Tibial nerve (tissue), 4 donors: Measurements from ENCODE around the gene SIK2. TPM values are rescaled to one million over a fixed set of nuclear protein-coding genes. Genes with fewer than 3 reads are reported as not detected.

Source experiments
- DNase-seq, 2 donors: peaks; one replicate each; pipeline ENCODE4 v3.0.0-alpha.2; 2019; ENCODE audit warnings: low spot score in 2 of 2
- H3K27ac ChIP-seq, 4 donors: fragments of 200-600 bp; sonication (generic) in 3 of 4; one replicate each; pipeline ENCODE4 v1.5.1; 2017 to 2019; ENCODE audit warnings: mild to moderate bottlenecking in 1 of 4
- H3K27me3 ChIP-seq, 2 donors: fragments of 200-600 bp; sonication (generic) in 1 of 2; one replicate each; pipeline versions ENCODE4 v1.5.1 to v1.6.0; 2017 to 2019
- H3K36me3 ChIP-seq, 3 donors: fragments of 200-600 bp; sonication (generic); one replicate each; pipeline ENCODE4 v1.5.1; 2018 to 2019
- H3K4me1 ChIP-seq, 4 donors: fragments of 200-600 bp; sonication (generic) in 3 of 4; one replicate each; pipeline ENCODE4 v1.5.1; 2017 to 2019
- H3K4me3 ChIP-seq, 4 donors: fragments of 200-600 bp; sonication (generic) in 3 of 4; one replicate each; pipeline ENCODE4 v1.5.1; 2017 to 2019; ENCODE audit warnings: mild to moderate bottlenecking in 1 of 4, moderate library complexity in 1 of 4
- H3K9me3 ChIP-seq, 4 donors: fragments of 200-600 bp; sonication (generic) in 3 of 4; one replicate each; pipeline ENCODE4 v1.5.1; 2017 to 2019
- CTCF ChIP-seq, 5 experiments: fragments of 200-600 bp in 3 of 5; fragments of 450-650 bp in 2 of 5; sonication (generic) in 3 of 5; IDR thresholded peaks; one replicate each; pipeline ENCODE4 v1.5.1; 2016 to 2019; ENCODE audit warnings: antibody characterized with exemption in 5 of 5, mild to moderate bottlenecking in 3 of 5, moderate library complexity in 2 of 5
- EP300 ChIP-seq, 2 donors: sonication (generic); formaldehyde crosslinking; IDR thresholded peaks; one replicate each; pipeline ENCODE4 v1.6.1; 2017; ENCODE audit warnings: antibody characterized with exemption in 2 of 2, mild to moderate bottlenecking in 1 of 2
- POLR2A ChIP-seq, 2 donors: fragments of 450-650 bp; IDR thresholded peaks; one replicate each; pipeline ENCODE4 v1.6.1; 2017; ENCODE audit warnings: antibody characterized with exemption in 2 of 2, mild to moderate bottlenecking in 2 of 2, moderate library complexity in 2 of 2
- WGBS, 2 donors: methylation state at CpG; one replicate each; pipeline ENCODE4 v1.1.5; 2018; 5-methylcytosine and 5-hydroxymethylcytosine counted together
- total RNA-seq, 4 donors: library from RNA; depleted of rRNA; stranded (reverse); fragments of >200 nt; gene quantifications; one replicate each; pipeline ENCODE4 v1.1.0, GENCODE V29; 2016

SIK2 gene
- total RNA-seq, 4 donors from 2014 or later, result 19.7 to 27.6 (median 24.1) TPM

DNA sequence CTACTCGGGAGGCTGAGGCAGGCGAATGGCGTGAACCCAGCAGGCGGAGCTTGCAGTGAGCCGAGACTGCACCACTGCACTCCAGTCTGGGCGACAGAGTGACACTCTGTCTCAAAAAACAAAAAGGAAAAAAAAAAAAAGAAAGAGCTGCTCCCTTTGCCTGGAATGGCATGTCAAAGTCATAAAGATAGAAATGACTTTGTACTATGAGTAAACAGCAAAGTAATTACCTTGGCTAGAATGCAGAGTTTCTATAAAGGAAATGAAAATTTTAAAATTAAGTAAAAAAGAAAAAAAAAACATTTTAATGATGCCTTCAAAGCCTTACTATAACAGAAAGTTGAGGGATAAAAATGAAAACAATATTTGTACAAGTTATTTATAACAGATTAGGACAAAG is 153.8 kb downstream of the SIK2 start:
- no peak overlapping the region for H3K27ac ChIP-seq
- WGBS, 2 donors, result 95% methylated on average over 6 of the region's 6 CpGs
- H3K9me3 ChIP-seq, result no peaks in the 10 kb centered on the region
- H3K36me3 ChIP-seq, result peaks cover 3 to 98% (median 20%) of the 10 kb centered on the region in 3 donors
- no peaks in the 10 kb centered on the region for H3K4me1 ChIP-seq
- H3K4me3 ChIP-seq, result no peak overlapping the region
- TF ChIP-seq CTCF (IDR thresholded peaks at IDR 0.05) (no peak), EP300 (IDR thresholded peaks at IDR 0.05) (no peak), POLR2A (IDR thresholded peaks at IDR 0.05) (no peak)
- H3K27me3 ChIP-seq, result no peaks in the 10 kb centered on the region
- DNase-seq, result no peak

DNA sequence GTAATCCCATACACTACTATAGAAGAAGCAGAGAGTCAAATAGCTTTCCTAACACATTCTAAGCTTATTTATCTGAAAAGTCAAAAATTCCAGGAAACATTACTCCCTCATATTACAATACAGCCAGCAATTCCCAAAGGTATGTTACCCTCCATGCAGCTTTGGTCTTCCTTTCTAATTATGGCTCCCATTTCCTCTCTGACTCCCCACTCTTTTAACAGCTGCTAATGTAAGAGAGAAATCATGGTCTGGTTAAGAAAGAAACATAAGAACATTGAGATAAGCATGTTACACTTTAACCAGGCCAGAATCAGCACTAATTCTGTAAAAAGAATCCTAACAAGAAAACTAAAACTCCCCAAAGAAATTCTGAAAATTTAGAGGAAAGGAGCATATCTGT is 157.1 kb downstream of the SIK2 start:
- TF ChIP-seq CTCF (IDR thresholded peaks at IDR 0.05) (no peak), POLR2A (IDR thresholded peaks at IDR 0.05) (no peak), EP300 (IDR thresholded peaks at IDR 0.05) (no peak)
- H3K27ac ChIP-seq, result peak overlapping the region in 1 of 4 donors; percentile 16
- DNase-seq, result no peak
- H3K9me3 ChIP-seq, result no peaks in the 10 kb centered on the region
- H3K4me3 ChIP-seq, result no peak overlapping the region
- H3K36me3 ChIP-seq, result peaks cover 0 to 89% (median 8%) of the 10 kb centered on the region in 3 donors
- H3K27me3 ChIP-seq, result no peaks in the 10 kb centered on the region
- H3K4me1 ChIP-seq, result peaks cover 0 to 23% (median 3%) of the 10 kb centered on the region in 4 donors

GRCh38 chr11:111759778-111760407 is 157.6 kb downstream of the SIK2 start:
- no peak for TF ChIP-seq POLR2A (IDR thresholded peaks at IDR 0.05)
- TF ChIP-seq CTCF (IDR thresholded peaks at IDR 0.05), result no peak
- TF ChIP-seq EP300 (IDR thresholded peaks at IDR 0.05), result no peak
- no peak overlapping the region for H3K4me3 ChIP-seq
- peaks cover 0 to 84% (median 4%) of the 10 kb centered on the region in 3 donors for H3K36me3 ChIP-seq
- no peak overlapping the region for H3K27ac ChIP-seq
- DNase-seq, result no peak
- peaks cover 0 to 28% (median 5%) of the 10 kb centered on the region in 4 donors for H3K4me1 ChIP-seq
- 61 to 78% methylated on average over 5 of the region's 5 CpGs for WGBS, 2 donors
- no peaks in the 10 kb centered on the region for H3K27me3 ChIP-seq
- no peaks in the 10 kb centered on the region for H3K9me3 ChIP-seq

DNA sequence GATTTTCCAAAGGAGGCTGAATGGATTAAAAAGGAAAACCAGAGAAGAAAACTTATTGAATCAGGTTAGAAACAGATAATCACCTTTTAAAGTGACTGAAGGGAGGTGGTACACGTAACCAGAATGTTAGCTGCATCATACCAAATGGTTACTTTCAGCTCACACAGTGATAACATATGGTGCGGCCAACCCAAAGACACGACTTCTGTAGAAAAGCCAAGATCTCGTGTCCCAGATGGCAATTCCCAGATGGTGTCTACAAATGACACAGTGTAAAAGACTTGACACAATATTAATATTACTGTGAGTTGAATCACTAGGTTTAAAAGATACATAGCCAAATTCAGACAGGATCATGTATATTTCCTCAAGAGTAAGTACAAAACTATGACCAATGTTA is 158.8 kb downstream of the SIK2 start:
- 81 to 91% methylated on average over 4 of the region's 4 CpGs for WGBS, 2 donors
- no peak for TF ChIP-seq POLR2A (IDR thresholded peaks at IDR 0.05)
- TF ChIP-seq EP300 (IDR thresholded peaks at IDR 0.05), result no peak
- no peak for TF ChIP-seq CTCF (IDR thresholded peaks at IDR 0.05)
- peaks cover 0 to 74% (median 4%) of the 10 kb centered on the region in 3 donors for H3K36me3 ChIP-seq
- no peaks in the 10 kb centered on the region for H3K27me3 ChIP-seq
- DNase-seq, result no peak
- peaks cover 0 to 33% (median 7%) of the 10 kb centered on the region in 4 donors for H3K4me1 ChIP-seq
- H3K4me3 ChIP-seq, result no peak overlapping the region
- no peak overlapping the region for H3K27ac ChIP-seq
- no peaks in the 10 kb centered on the region for H3K9me3 ChIP-seq

DNA sequence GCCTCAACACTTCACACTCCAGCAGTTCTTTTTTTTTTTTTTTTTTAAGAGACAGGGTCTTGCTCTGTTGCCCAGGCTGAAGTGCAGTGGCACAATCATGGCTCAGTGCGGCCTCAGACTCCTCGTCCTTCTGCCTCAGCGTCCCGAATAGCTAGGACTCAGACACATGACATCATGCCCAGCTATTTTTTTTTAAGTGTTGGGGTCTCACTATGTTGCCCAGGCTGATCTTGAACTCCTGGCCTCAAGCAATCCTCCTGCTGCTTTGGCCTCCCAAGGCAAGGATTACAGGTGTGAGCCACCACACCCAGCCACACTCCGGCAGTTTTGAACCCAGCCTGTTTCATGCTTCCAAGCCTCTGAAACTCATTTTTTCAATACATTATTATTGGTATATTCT is 160.3 kb downstream of the SIK2 start:
- TF ChIP-seq EP300 (IDR thresholded peaks at IDR 0.05), result no peak
- no peak for TF ChIP-seq CTCF (IDR thresholded peaks at IDR 0.05)
- TF ChIP-seq POLR2A (IDR thresholded peaks at IDR 0.05), result no peak
- Histone ChIP-seq H3K4me1 (peaks cover 0 to 41% (median 11%) of the 10 kb centered on the region in 4 donors), H3K4me3 (no peak overlapping the region), H3K36me3 (peaks cover 0 to 59% (median 4%) of the 10 kb centered on the region in 3 donors), H3K27me3 (no peaks in the 10 kb centered on the region), H3K9me3 (no peaks in the 10 kb centered on the region), H3K27ac (no peak overlapping the region)
- 89 to 93% methylated on average over 5 of the region's 5 CpGs for WGBS, 2 donors
- DNase-seq, result no peak
